Measurements from ENCODE around the gene TMEM74B.

GRCh38 chr20:1214838-1215261 is 30.1 kb upstream of the TMEM74B start:
- TF ChIP-seq CTCF (conservative IDR thresholded peaks at IDR 0.05; ENCODE audit: low read length) (no peak), EZH2phosphoT487 (IDR thresholded peaks at IDR 0.05; ENCODE audit: borderline replicate concordance) (no peak)

All from Loucy (cell line).